HG02623 (cell line): ENCODE measurements around the gene TEX9.
A peak's percentile ranks its signal among the peaks of the same experiment; 100 is the strongest.
"Not testable (repeated sequence)": the region's sequence is repeated elsewhere in the genome, so short reads cannot be mapped to it uniquely, and the experiment has no call there.

Source experiments
- ATAC-seq: cut with Tn5 transposase; IDR thresholded peaks from one replicate; pipeline ENCODE4 v1.9.1; 2021; ENCODE audit warnings: moderate library complexity; ENCODE audit not compliant: unreplicated experiment

TEX9 gene

GRCh38 chr15:56365075-56365711, at the start of gene TEX9:
TSS of gene TEX9 (plus strand) at chr15:56365426. CDS start at chr15:56365451, 25 bp downstream.
- ATAC-seq: peak; percentile 82

- not testable (repeated sequence) for ATAC-seq
These were observed 48.7 kb upstream of the TEX9 start for GRCh38 chr15:56316561-56316960.

GRCh38 chr15:56320316-56320715, 44.9 kb upstream of the TEX9 start:
- no peak for ATAC-seq

- no peak for ATAC-seq
These were observed 44.4 kb upstream of the TEX9 start for GRCh38 chr15:56320861-56321260.

DNA sequence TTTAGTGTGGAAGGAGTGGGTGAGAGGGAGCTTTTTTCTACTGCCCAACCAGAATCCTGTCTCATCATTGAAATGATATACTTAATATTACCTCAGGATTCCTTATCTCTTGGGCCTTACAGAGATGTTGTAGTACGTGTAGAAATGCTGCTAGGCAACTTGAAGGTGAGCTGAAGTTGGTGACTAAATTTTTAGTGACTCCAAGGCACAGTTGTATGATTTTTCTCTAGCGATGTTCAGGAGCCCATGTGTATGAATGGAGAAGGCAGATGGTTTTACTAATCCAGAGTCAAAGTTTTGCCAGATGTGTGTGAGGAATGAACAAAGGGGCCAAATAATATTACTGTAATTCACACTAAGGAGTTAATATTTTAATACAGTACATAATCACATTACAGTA, 42.8 kb upstream of the TEX9 start:
- no peak for ATAC-seq

GRCh38 chr15:56323435-56323834, 41.8 kb upstream of the TEX9 start:
- ATAC-seq: no peak

DNA sequence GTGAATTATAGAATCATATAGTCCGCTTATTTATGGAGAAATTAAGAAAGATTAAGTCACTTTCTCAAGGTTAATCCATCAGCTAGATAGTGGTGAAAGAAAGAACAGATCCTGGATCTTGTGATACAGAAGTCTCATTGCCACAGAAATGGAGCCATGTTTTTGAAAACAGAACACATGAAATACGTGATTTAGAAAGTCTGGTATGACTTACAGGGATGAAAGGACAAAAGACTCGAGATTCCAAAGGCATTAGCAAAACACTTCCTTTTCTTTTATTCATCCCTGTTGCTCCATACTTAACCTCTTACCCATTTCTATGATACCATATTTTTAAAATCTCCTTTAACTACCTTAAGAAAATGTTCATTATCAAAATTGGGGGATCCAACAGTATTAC, 40.0 kb upstream of the TEX9 start:
- ATAC-seq: no peak

DNA sequence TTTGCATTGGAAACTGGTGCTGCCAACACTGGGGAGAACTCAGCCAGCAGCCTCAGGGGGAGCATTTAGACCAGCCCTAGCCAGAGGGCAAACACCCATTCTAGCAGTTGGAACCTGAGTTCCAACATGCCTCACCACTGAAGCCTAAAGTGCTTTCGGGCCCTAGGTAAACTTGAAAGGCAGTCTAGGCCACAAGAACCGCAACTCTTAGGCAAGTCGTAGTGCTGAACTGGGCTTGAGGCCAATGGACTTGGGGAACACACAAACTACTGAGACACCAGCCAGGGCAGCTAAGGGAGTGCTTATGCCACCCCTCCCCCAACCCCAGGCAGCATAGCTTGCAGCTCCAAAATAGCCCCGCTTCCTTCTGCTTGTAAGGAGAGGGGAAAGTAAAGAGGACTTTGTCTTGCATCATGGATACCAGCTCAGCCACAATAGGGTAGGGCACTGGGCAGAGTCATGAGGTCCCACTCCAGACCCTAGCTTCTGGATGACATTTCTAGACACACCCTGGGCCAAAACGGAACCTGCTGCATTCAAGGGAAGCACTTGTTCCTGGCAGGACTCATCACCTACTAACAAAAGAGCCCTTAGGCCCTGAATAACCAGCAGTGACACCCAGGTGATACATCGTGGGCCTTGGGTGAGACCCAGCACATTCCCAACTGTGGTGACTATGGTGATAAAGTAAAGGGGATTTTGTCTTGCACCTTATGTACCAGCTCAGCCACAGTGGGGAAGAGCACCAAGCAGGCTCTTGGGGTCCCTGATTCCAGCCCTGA, 37.3 kb upstream of the TEX9 start:
- no peak for ATAC-seq

DNA sequence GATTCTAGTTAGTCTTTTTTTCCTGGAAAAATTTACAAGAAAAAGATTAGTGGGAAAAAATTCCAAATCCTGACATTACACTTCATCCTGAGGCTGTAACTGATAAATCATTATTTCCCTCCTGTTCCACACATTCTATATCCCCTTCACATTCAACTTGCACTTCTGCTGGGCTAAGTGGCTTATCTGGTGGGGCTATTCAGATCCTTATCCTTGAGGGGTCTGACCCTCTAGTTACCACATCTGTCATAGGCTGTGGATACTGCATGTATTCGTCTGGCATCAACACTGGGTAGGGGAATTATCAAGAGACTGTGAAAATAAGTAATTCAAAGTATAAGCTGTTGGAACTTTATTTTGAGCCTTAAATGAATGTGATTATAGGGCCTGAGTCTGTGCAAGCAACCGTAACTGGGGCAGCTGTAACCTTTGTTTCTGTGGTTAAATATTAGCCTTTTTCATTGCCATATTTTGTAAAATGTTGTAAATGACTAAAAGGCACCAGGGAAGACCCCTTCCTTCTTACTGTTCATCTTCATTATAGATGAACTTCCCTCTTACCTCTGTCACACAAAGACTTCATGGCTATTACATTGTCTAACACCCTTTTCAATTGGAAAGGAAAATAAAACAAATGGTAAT, 28.0 kb upstream of the TEX9 start:
- ATAC-seq: no peak

GRCh38 chr15:56339594-56339993, 25.6 kb upstream of the TEX9 start:
- ATAC-seq: no peak

DNA sequence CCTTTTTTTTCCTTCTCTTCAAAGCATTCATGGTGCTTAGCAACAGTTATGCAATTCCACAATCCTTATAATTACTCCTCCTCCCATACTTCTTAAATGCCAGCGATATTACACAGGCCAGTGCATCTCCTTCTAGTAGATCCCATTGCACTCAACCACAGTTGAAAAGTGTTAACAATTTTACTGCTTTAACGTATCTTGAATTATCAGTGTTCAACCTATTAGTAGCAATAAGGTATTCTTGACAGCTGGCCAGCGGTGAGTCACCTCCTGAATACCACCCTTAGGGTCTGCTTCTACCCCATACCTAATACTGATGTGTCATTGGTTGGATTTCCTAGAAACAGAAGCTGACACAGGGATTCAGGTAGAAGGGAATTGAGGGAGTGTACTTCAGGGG, 24.0 kb upstream of the TEX9 start:
- no peak for ATAC-seq

DNA sequence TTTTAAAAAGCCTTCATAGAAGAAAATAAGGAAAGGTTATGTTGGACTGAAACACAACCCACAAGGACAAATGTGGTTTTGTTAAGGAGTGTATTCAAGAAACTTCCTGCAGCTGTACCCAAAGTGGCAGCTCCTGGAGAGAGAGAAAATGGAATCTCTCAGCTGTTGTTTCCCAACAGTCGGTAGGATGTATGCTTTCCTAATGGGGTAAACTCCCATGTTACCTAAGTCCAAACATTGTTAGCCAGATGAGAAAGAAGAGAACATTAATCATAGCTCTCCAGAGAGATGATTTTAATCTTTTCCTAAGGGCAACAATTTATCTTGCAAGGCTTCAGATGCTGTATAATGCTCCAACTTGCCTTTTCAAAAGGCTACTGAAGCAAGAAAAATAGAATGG, 22.6 kb upstream of the TEX9 start:
- ATAC-seq: no peak

DNA sequence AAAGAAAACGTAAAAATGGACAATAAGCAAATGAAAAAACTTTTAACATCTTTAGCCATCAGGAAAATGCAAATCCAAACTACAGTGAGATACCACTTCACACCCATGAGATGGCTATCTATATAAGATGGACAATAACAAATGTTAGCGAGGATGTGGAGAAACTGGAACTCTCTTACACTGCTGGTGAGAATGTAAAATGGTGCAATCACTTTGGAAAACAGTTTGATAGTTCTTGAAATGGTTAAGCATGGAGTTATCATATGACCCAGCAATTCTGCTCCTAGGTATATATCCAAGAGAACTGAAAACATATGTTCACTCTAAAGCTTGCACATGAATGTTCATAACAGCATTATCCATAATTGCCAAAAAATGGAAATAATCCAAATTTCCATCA, 21.3 kb upstream of the TEX9 start:
- no peak for ATAC-seq

GRCh38 chr15:56344336-56344735, 20.9 kb upstream of the TEX9 start:
- ATAC-seq: no peak

DNA sequence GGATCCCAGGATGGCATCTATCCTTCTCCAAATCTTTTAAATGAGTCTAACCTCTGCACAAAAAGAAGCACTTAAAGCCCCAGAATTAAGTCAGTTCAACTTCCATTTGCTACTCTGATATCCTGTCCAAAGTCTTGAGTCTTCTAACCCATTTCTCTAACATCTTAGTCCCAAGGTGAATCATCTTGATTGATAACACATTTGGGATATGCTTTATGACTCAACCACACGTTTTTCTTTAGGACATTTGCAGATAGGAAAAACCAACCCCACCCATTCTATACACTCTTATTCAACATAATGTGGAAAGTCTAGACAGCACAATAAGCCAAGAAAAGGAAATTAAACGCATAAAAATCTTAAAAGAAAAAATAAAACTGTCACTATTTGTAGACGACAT, 18.8 kb upstream of the TEX9 start:
- ATAC-seq: no peak

- no peak for ATAC-seq
These were observed 15.7 kb upstream of the TEX9 start for GRCh38 chr15:56349554-56349953.

DNA sequence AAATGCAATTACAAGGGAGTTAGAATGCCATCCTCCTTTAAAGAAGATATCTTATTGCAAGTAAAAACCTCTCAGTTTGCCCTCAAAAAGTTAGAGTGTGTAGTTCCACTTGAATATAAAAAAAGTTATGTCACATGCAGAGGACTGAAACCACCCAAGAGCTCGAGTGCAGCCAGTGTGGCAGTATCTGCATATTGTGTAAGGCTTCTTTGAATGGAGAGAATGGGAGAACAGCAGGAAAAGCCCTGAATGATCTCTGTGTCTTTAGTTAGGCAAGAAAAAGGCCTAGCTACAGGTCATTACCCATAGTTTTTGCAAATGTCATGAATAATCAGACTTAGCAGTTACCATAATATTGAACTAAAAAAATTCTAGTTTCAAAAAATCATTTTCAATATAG, 13.9 kb upstream of the TEX9 start:
- ATAC-seq: no peak

GRCh38 chr15:56351957-56352506, 13.2 kb upstream of the TEX9 start:
- no peak for ATAC-seq

DNA sequence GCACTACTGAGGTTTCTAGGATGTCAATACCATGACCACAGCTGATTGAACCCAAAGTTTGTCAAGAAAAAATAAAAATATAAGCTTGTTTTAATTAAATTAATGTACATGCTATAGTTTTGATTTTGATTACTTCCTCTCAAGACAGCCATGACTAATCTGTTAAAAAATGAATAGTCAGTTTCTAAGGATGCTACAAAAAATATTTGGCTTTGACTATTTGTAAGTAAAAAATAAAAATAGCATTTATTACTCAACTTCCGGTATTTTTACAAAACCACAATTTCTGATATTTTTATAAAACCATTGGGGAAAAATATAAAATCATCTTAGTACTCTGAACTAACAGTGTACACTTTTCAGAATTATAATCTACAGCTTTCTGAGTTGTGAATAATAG, 12.1 kb upstream of the TEX9 start:
- no peak for ATAC-seq

- ATAC-seq: no peak
These were observed 11.5 kb upstream of the TEX9 start for GRCh38 chr15:56353740-56354139.

- ATAC-seq: peak; percentile 54
These were observed 8.6 kb upstream of the TEX9 start for GRCh38 chr15:56356616-56357015.

DNA sequence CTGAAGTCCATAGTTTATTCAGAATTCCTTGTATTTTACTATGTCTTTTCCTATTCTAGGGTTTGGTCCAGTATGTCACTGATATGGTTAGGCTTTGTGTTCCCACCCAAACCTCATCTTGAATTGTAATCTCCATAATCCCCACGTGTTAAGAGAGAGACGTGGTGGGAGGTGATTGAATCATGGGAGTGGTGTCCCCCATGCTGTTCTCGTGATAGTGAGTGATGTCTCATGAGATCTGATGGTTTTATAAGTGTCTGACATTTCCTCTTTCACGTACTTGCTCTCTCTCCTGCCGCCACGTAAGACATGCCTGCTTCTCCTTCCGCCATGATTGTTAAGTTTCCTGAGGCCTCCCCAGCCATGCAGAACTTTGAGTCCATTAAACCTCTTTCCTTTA, 6.6 kb upstream of the TEX9 start:
- ATAC-seq: no peak
